Natural killer cell (primary cell): Measurements from ENCODE around the gene DDIT3. TPM values are rescaled to one million over a fixed set of nuclear protein-coding genes. Genes with fewer than 3 reads are reported as not detected.

ENCODE experiments used
- ATAC-seq, 3 donors: fragments of 150-1000 bp in 2 of 3; fragments of 200-7000 bp in 1 of 3; cut with Tn5 transposase; 1 replicate in 1 of 3; 2 replicates in 2 of 3; pipeline ENCODE4 v1.10.0; 2021; ENCODE audit warnings: mild to moderate bottlenecking in 2 of 3, moderate library complexity in 2 of 3
- DNase-seq, 2 donors: peaks; one replicate each; pipeline versions ENCODE4 v3.0.0 to v3.0.0-alpha.2; 2013 to 2021; ENCODE audit warnings: mixed read lengths in 1 of 2
- H3K27ac ChIP-seq: one replicate; pipeline ENCODE4 v1.5.1; 2013; ENCODE audit warnings: mild to moderate bottlenecking, low read length
- H3K27me3 ChIP-seq: one replicate; pipeline ENCODE4 v1.6.1; 2013; ENCODE audit warnings: low read length; ENCODE audit not compliant: control insufficient read depth, insufficient read depth
- H3K36me3 ChIP-seq: one replicate; pipeline ENCODE4 v1.6.1; 2013; ENCODE audit warnings: low read length; ENCODE audit not compliant: control insufficient read depth, insufficient read depth
- H3K4me1 ChIP-seq: one replicate; pipeline ENCODE4 v1.6.1; 2013; ENCODE audit warnings: low read length; ENCODE audit not compliant: control insufficient read depth, insufficient read depth
- H3K4me3 ChIP-seq: one replicate; pipeline ENCODE4 v1.5.1; 2013; ENCODE audit warnings: low read length
- H3K9me3 ChIP-seq: one replicate; pipeline ENCODE4 v1.6.1; 2013; ENCODE audit warnings: low read length; ENCODE audit not compliant: control insufficient read depth, insufficient read depth
- H3K27ac Mint-ChIP-seq, 2 donors: one replicate each; pipeline ENCODE4 v1.8.0; 2022; ENCODE audit warnings: mild to moderate bottlenecking in 2 of 2, mixed read lengths in 2 of 2, moderate library complexity in 1 of 2
- H3K27me3 Mint-ChIP-seq, 2 donors: one replicate each; pipeline ENCODE4 v1.8.0; 2022; ENCODE audit warnings: low read depth in 2 of 2, mixed read lengths in 2 of 2
- H3K36me3 Mint-ChIP-seq: one replicate; pipeline ENCODE4 v1.8.0; 2022; ENCODE audit warnings: mixed read lengths
- H3K4me1 Mint-ChIP-seq, 2 donors: one replicate each; pipeline ENCODE4 v1.8.0; 2022; ENCODE audit warnings: mixed read lengths in 2 of 2
- H3K4me3 Mint-ChIP-seq: one replicate; pipeline ENCODE4 v1.8.0; 2022; ENCODE audit warnings: mild to moderate bottlenecking, moderate library complexity, mixed read lengths
- H3K9me3 Mint-ChIP-seq, 2 donors: one replicate each; pipeline ENCODE4 v1.8.0; 2022; ENCODE audit warnings: mixed read lengths in 2 of 2
- WGBS: methylation state at CpG from one replicate; pipeline ENCODE4 v1.1.7; 2013; ENCODE audit warnings: missing lambda C conversion rate; ENCODE audit not compliant: insufficient coverage; 5-methylcytosine and 5-hydroxymethylcytosine counted together
- intact Hi-C: fragments of 100-400 bp; cut with micrococcal nuclease; formaldehyde crosslinking; loops from one replicate; pipeline ENCODE4 v1.14.2; 2022
- total RNA-seq, 4 donors: library from RNA; stranded (reverse); fragments of 120-200 nt in 1 of 4; gene quantifications; one replicate each; pipeline versions ENCODE4 v1.2.3 to v1.2.4, GENCODE V29; 2013 to 2022
- TF ChIP-seq, protein P1 (sequence below): fragments of 200-600 bp; IDR thresholded peaks from one replicate; pipeline ENCODE4 v1.8.0; 2022; ENCODE audit warnings: antibody characterized with exemption

Gene DDIT3
- total RNA-seq, 3 donors from 2014 or later (not counting 1 experiment from before 2014, with no cell fraction given): 117 to 318 (median 182) TPM

- Mint-ChIP-seq H3K27ac (peak overlapping the region; percentile 86 to 95), H3K4me3 (peak overlapping the region; percentile 90), H3K27me3 (peaks cover 6 to 22% of the 10 kb centered on the region in 2 donors), H3K9me3 (no peaks in the 10 kb centered on the region), H3K4me1 (peaks cover 27 to 47% of the 10 kb centered on the region in 2 donors), H3K36me3 (no peaks in the 10 kb centered on the region)
- TF ChIP-seq, protein P1, sequence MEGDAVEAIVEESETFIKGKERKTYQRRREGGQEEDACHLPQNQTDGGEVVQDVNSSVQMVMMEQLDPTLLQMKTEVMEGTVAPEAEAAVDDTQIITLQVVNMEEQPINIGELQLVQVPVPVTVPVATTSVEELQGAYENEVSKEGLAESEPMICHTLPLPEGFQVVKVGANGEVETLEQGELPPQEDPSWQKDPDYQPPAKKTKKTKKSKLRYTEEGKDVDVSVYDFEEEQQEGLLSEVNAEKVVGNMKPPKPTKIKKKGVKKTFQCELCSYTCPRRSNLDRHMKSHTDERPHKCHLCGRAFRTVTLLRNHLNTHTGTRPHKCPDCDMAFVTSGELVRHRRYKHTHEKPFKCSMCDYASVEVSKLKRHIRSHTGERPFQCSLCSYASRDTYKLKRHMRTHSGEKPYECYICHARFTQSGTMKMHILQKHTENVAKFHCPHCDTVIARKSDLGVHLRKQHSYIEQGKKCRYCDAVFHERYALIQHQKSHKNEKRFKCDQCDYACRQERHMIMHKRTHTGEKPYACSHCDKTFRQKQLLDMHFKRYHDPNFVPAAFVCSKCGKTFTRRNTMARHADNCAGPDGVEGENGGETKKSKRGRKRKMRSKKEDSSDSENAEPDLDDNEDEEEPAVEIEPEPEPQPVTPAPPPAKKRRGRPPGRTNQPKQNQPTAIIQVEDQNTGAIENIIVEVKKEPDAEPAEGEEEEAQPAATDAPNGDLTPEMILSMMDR: no peak
- intact Hi-C loops: no loop called here
- Histone ChIP-seq H3K36me3 (no peaks in the 10 kb centered on the region), H3K27me3 (peaks cover 14% of the 10 kb centered on the region), H3K4me3 (peak overlapping the region; percentile 98), H3K4me1 (peaks cover 26% of the 10 kb centered on the region), H3K27ac (peak overlapping the region; percentile 82), H3K9me3 (no peaks in the 10 kb centered on the region)
- 3% methylated on average over 4 of the region's 9 CpGs for WGBS
- no peak for ATAC-seq
- DNase-seq: no peak
Observed at GRCh38 chr12:57547288-57548012, 27.1 kb upstream of the DDIT3 start.

- H3K27me3 ChIP-seq: peaks cover 14% of the 10 kb centered on the region
- TF ChIP-seq, protein P1: no peak
- intact Hi-C loops: no loop called here
- peak; percentile 86 to 91 (median 89) for ATAC-seq
- Mint-ChIP-seq H3K9me3 (no peaks in the 10 kb centered on the region), H3K36me3 (no peaks in the 10 kb centered on the region), H3K27ac (peak within 1 kb of the TSS; percentile 86 to 95), H3K27me3 (peaks cover 6 to 22% of the 10 kb centered on the region in 2 donors), H3K4me3 (peak within 1 kb of the TSS; percentile 90), H3K4me1 (peaks cover 27 to 47% of the 10 kb centered on the region in 2 donors)
- H3K4me1 ChIP-seq: peaks cover 26% of the 10 kb centered on the region
- peak within 1 kb of the TSS; percentile 82 for H3K27ac ChIP-seq
- no peaks in the 10 kb centered on the region for H3K9me3 ChIP-seq
- peak within 1 kb of the TSS; percentile 98 for H3K4me3 ChIP-seq
- DNase-seq: peak; percentile 59 to 97
- WGBS: under 1% methylated on average over 56 of the region's 56 CpGs
- H3K36me3 ChIP-seq: no peaks in the 10 kb centered on the region
Observed at GRCh38 chr12:57546438-57547287, 26.3 kb upstream of the DDIT3 start, which contains the start of gene DCTN2. Gene DCTN2 (minus strand): TSS chr12:57547192. CDS start chr12:57547063, 129 bp downstream.

DNA sequence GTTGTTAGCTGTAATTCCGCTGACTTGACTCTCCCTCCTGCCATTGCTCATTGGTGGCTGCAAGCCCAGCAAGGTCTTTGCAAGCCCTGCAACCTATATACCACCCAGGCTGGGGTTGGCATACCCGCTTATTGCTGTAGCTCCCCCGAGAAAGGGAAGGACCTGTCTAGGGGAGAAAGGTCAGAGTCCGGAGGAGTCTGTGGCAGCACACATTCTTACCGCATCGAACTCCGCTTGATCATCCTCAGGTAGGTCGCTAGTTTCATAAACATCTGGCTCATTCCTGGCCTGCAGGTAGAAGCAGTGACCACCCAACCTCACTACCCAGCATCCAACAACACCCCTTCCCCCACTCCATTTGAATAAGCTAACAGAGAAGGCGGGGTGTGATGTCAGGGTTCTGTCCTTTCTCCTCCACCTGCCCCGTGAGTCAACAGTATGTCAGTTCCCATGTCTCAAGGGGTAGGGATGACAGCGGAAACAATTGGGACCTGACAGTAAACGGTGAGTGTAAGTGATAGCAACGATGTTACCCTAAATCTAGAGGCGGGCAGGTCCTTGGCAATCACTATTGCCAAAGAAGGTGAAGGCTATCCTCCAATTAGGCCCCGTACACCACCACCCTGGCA is 25.6 kb upstream of the DDIT3 start:
- H3K4me1 Mint-ChIP-seq: peaks cover 27 to 47% of the 10 kb centered on the region in 2 donors
- Histone ChIP-seq H3K4me1 (peaks cover 26% of the 10 kb centered on the region), H3K27me3 (peaks cover 14% of the 10 kb centered on the region), H3K4me3 (peak overlapping the region; percentile 98), H3K27ac (peak overlapping the region; percentile 82), H3K9me3 (no peaks in the 10 kb centered on the region), H3K36me3 (peaks cover 3% of the 10 kb centered on the region)
- peak overlapping the region; percentile 90 for H3K4me3 Mint-ChIP-seq
- TF ChIP-seq, protein P1: no peak
- 89% methylated on average over 15 of the region's 15 CpGs for WGBS
- H3K27ac Mint-ChIP-seq: peak overlapping the region; percentile 86 to 95
- H3K36me3 Mint-ChIP-seq: no peaks in the 10 kb centered on the region
- peaks cover 6 to 21% of the 10 kb centered on the region in 2 donors for H3K27me3 Mint-ChIP-seq
- ATAC-seq (no peak), DNase-seq (no peak)
- intact Hi-C loops: no loop called here
- H3K9me3 Mint-ChIP-seq: no peaks in the 10 kb centered on the region
